ENCODE data around the gene GCN1. TPM values are rescaled to one million over a fixed set of nuclear protein-coding genes. Genes with fewer than 3 reads are reported as not detected.
A peak's percentile ranks its signal among the peaks of the same experiment; 100 is the strongest.
"Not testable (repeated sequence)": the region's sequence is repeated elsewhere in the genome, so short reads cannot be mapped to it uniquely, and the experiment has no call there.

GCN1 gene
- total and polyA plus RNA-seq, 4 donors: 6.4 to 89.8 (median 48.6) TPM

- intact Hi-C loops (cut with DNase I): no loop called here
- H3K4me1 ChIP-seq (ENCODE audit: control insufficient read depth in 1 of 2, insufficient read depth in 2 of 2, low read length in 2 of 2): no peaks in the 10 kb centered on the region
- no peak overlapping the region for H3K4me3 ChIP-seq (ENCODE audit: low read length in 2 of 2)
- H3K36me3 ChIP-seq (ENCODE audit: control insufficient read depth in 1 of 2, insufficient read depth in 2 of 2, low read length in 1 of 2): peaks cover 0 to 12% of the 10 kb centered on the region in 2 donors
- no peak for DNase-seq
- no peaks in the 10 kb centered on the region for H3K27me3 ChIP-seq (ENCODE audit: control insufficient read depth in 1 of 2, insufficient read depth in 2 of 2, low read length in 1 of 2)
- WGBS, 2 donors: 92 to 93% methylated on average over 24 of the region's 24 CpGs
- ATAC-seq (ENCODE audit: low FRiP score): no peak
- no peak overlapping the region for H3K27ac ChIP-seq (ENCODE audit: low read depth in 1 of 2, low read length in 2 of 2)
- no peaks in the 10 kb centered on the region for H3K9me3 ChIP-seq (ENCODE audit: control insufficient read depth, low read length)
Observed at GRCh38 chr12:120212301-120212700, 17.8 kb upstream of the GCN1 start.

- Histone ChIP-seq H3K4me3 (ENCODE audit: low read length in 2 of 2) (no peak overlapping the region), H3K9me3 (ENCODE audit: control insufficient read depth, low read length) (no peaks in the 10 kb centered on the region), H3K36me3 (ENCODE audit: control insufficient read depth in 1 of 2, insufficient read depth in 2 of 2, low read length in 1 of 2) (peaks cover 0 to 12% of the 10 kb centered on the region in 2 donors), H3K27me3 (ENCODE audit: control insufficient read depth in 1 of 2, insufficient read depth in 2 of 2, low read length in 1 of 2) (no peaks in the 10 kb centered on the region), H3K4me1 (ENCODE audit: control insufficient read depth in 1 of 2, insufficient read depth in 2 of 2, low read length in 2 of 2) (no peaks in the 10 kb centered on the region), H3K27ac (ENCODE audit: low read depth in 1 of 2, low read length in 2 of 2) (no peak overlapping the region)
- intact Hi-C loops (cut with DNase I): no loop called here
- no peak for DNase-seq
- 77 to 83% methylated on average over 9 of the region's 9 CpGs for WGBS, 2 donors
- peak; percentile 16 for ATAC-seq (ENCODE audit: low FRiP score)
Observed at GRCh38 chr12:120211904-120212283, 17.4 kb upstream of the GCN1 start.

GRCh38 chr12:120211243-120211903 is 16.9 kb upstream of the GCN1 start:
- Histone ChIP-seq H3K27me3 (ENCODE audit: control insufficient read depth in 1 of 2, insufficient read depth in 2 of 2, low read length in 1 of 2) (no peaks in the 10 kb centered on the region), H3K9me3 (ENCODE audit: control insufficient read depth, low read length) (no peaks in the 10 kb centered on the region), H3K4me3 (ENCODE audit: low read length in 2 of 2) (no peak overlapping the region), H3K27ac (ENCODE audit: low read depth in 1 of 2, low read length in 2 of 2) (no peak overlapping the region), H3K4me1 (ENCODE audit: control insufficient read depth in 1 of 2, insufficient read depth in 2 of 2, low read length in 2 of 2) (no peaks in the 10 kb centered on the region), H3K36me3 (ENCODE audit: control insufficient read depth in 1 of 2, insufficient read depth in 2 of 2, low read length in 1 of 2) (peaks cover 0 to 12% of the 10 kb centered on the region in 2 donors)
- intact Hi-C loops (cut with DNase I): no loop called here
- no peak for DNase-seq
- WGBS, 2 donors: 82 to 86% methylated on average over 12 of the region's 12 CpGs
- ATAC-seq (ENCODE audit: low FRiP score): no peak

GRCh38 chr12:120209851-120210250 is 15.3 kb upstream of the GCN1 start:
- no peak overlapping the region for H3K27ac ChIP-seq (ENCODE audit: low read depth in 1 of 2, low read length in 2 of 2)
- WGBS, 2 donors: 89 to 91% methylated on average over 13 of the region's 13 CpGs
- H3K4me1 ChIP-seq (ENCODE audit: control insufficient read depth in 1 of 2, insufficient read depth in 2 of 2, low read length in 2 of 2): no peaks in the 10 kb centered on the region
- ATAC-seq (ENCODE audit: low FRiP score): no peak
- no peaks in the 10 kb centered on the region for H3K9me3 ChIP-seq (ENCODE audit: control insufficient read depth, low read length)
- H3K27me3 ChIP-seq (ENCODE audit: control insufficient read depth in 1 of 2, insufficient read depth in 2 of 2, low read length in 1 of 2): no peaks in the 10 kb centered on the region
- peaks cover 0 to 11% of the 10 kb centered on the region in 2 donors for H3K36me3 ChIP-seq (ENCODE audit: control insufficient read depth in 1 of 2, insufficient read depth in 2 of 2, low read length in 1 of 2)
- peak in 1 of 2 donors; percentile 38 for DNase-seq
- intact Hi-C loops (cut with DNase I): no loop called here
- no peak overlapping the region for H3K4me3 ChIP-seq (ENCODE audit: low read length in 2 of 2)

GRCh38 chr12:120207227-120207626 is 12.7 kb upstream of the GCN1 start:
- intact Hi-C loops (cut with DNase I): no loop called here
- no peak overlapping the region for H3K4me3 ChIP-seq (ENCODE audit: low read length in 2 of 2)
- no peak overlapping the region for H3K27ac ChIP-seq (ENCODE audit: low read depth in 1 of 2, low read length in 2 of 2)
- 95% methylated on average over 13 of the region's 13 CpGs for WGBS, 2 donors
- H3K36me3 ChIP-seq (ENCODE audit: control insufficient read depth in 1 of 2, insufficient read depth in 2 of 2, low read length in 1 of 2): peaks cover 0 to 4% of the 10 kb centered on the region in 2 donors
- DNase-seq (peak in 1 of 2 donors; percentile 18), ATAC-seq (ENCODE audit: low FRiP score) (no peak)
- H3K27me3 ChIP-seq (ENCODE audit: control insufficient read depth in 1 of 2, insufficient read depth in 2 of 2, low read length in 1 of 2): no peaks in the 10 kb centered on the region
- no peaks in the 10 kb centered on the region for H3K4me1 ChIP-seq (ENCODE audit: control insufficient read depth in 1 of 2, insufficient read depth in 2 of 2, low read length in 2 of 2)
- no peaks in the 10 kb centered on the region for H3K9me3 ChIP-seq (ENCODE audit: control insufficient read depth, low read length)

- H3K4me1 ChIP-seq (ENCODE audit: control insufficient read depth in 1 of 2, insufficient read depth in 2 of 2, low read length in 2 of 2); DNase-seq; H3K27me3 ChIP-seq (ENCODE audit: control insufficient read depth in 1 of 2, insufficient read depth in 2 of 2, low read length in 1 of 2); H3K36me3 ChIP-seq (ENCODE audit: control insufficient read depth in 1 of 2, insufficient read depth in 2 of 2, low read length in 1 of 2); H3K4me3 ChIP-seq (ENCODE audit: low read length in 2 of 2); ATAC-seq (ENCODE audit: low FRiP score); H3K27ac ChIP-seq (ENCODE audit: low read depth in 1 of 2, low read length in 2 of 2); intact Hi-C loops (cut with DNase I); H3K9me3 ChIP-seq (ENCODE audit: control insufficient read depth, low read length): not testable (repeated sequence)
- 93 to 95% methylated on average over 5 of the region's 5 CpGs for WGBS, 2 donors
Observed at GRCh38 chr12:120206781-120207180, 12.3 kb upstream of the GCN1 start.

GRCh38 chr12:120206228-120206627 is 11.7 kb upstream of the GCN1 start:
- no peaks in the 10 kb centered on the region for H3K36me3 ChIP-seq (ENCODE audit: control insufficient read depth in 1 of 2, insufficient read depth in 2 of 2, low read length in 1 of 2)
- no peaks in the 10 kb centered on the region for H3K9me3 ChIP-seq (ENCODE audit: control insufficient read depth, low read length)
- ATAC-seq (ENCODE audit: low FRiP score) (no peak), DNase-seq (peak in 1 of 2 donors; percentile 6)
- H3K4me1 ChIP-seq (ENCODE audit: control insufficient read depth in 1 of 2, insufficient read depth in 2 of 2, low read length in 2 of 2): peaks cover 0 to 1% of the 10 kb centered on the region in 2 donors
- no peak overlapping the region for H3K27ac ChIP-seq (ENCODE audit: low read depth in 1 of 2, low read length in 2 of 2)
- H3K4me3 ChIP-seq (ENCODE audit: low read length in 2 of 2): no peak overlapping the region
- 94 to 95% methylated on average over 10 of the region's 10 CpGs for WGBS, 2 donors
- intact Hi-C loops (cut with DNase I): no loop called here
- H3K27me3 ChIP-seq (ENCODE audit: control insufficient read depth in 1 of 2, insufficient read depth in 2 of 2, low read length in 1 of 2): no peaks in the 10 kb centered on the region

- H3K27me3 ChIP-seq (ENCODE audit: control insufficient read depth in 1 of 2, insufficient read depth in 2 of 2, low read length in 1 of 2): no peaks in the 10 kb centered on the region
- H3K4me3 ChIP-seq (ENCODE audit: low read length in 2 of 2): no peak overlapping the region
- H3K9me3 ChIP-seq (ENCODE audit: control insufficient read depth, low read length): no peaks in the 10 kb centered on the region
- intact Hi-C loops (cut with DNase I): no loop called here
- no peak overlapping the region for H3K27ac ChIP-seq (ENCODE audit: low read depth in 1 of 2, low read length in 2 of 2)
- no peaks in the 10 kb centered on the region for H3K36me3 ChIP-seq (ENCODE audit: control insufficient read depth in 1 of 2, insufficient read depth in 2 of 2, low read length in 1 of 2)
- H3K4me1 ChIP-seq (ENCODE audit: control insufficient read depth in 1 of 2, insufficient read depth in 2 of 2, low read length in 2 of 2): peaks cover 0 to 1% of the 10 kb centered on the region in 2 donors
- DNase-seq: peak in 1 of 2 donors; percentile 12
- 93% methylated on average over 7 of the region's 7 CpGs for WGBS, 2 donors
- ATAC-seq (ENCODE audit: low FRiP score): no peak
Observed at GRCh38 chr12:120204171-120204570, 9.7 kb upstream of the GCN1 start.

- Histone ChIP-seq H3K36me3 (ENCODE audit: control insufficient read depth in 1 of 2, insufficient read depth in 2 of 2, low read length in 1 of 2) (peaks cover 0 to 7% of the 10 kb centered on the region in 2 donors), H3K4me1 (ENCODE audit: control insufficient read depth in 1 of 2, insufficient read depth in 2 of 2, low read length in 2 of 2) (peaks cover 0 to 1% of the 10 kb centered on the region in 2 donors), H3K4me3 (ENCODE audit: low read length in 2 of 2) (peak overlapping the region; percentile 22 to 96), H3K27me3 (ENCODE audit: control insufficient read depth in 1 of 2, insufficient read depth in 2 of 2, low read length in 1 of 2) (no peaks in the 10 kb centered on the region), H3K9me3 (ENCODE audit: control insufficient read depth, low read length) (no peaks in the 10 kb centered on the region), H3K27ac (ENCODE audit: low read depth in 1 of 2, low read length in 2 of 2) (peak overlapping the region in 1 of 2 donors; percentile 25)
- intact Hi-C loops (cut with DNase I): no loop called here
- no peak for DNase-seq
- WGBS, 2 donors: 2% methylated on average over 16 of the region's 16 CpGs
- ATAC-seq (ENCODE audit: low FRiP score): no peak
Observed at GRCh38 chr12:120200364-120200800, 5.9 kb upstream of the GCN1 start.
